K562 (cell line): ENCODE results near the gene AGPAT2. TPM values are rescaled to one million over a fixed set of nuclear protein-coding genes. Genes with fewer than 3 reads are reported as not detected.
A peak's percentile ranks its signal among the peaks of the same experiment; 100 is the strongest.

Experiments used
- ASH1L ChIP-seq: fragments of 450-650 bp; IDR thresholded peaks from 2 replicates; pipeline ENCODE4 v1.6.1; 2018; ENCODE audit warnings: borderline replicate concordance, mild to moderate bottlenecking, low read depth; ENCODE audit not compliant: partially characterized antibody
- E2F4 ChIP-seq: sonication (generic); formaldehyde crosslinking; IDR thresholded peaks from 2 replicates; pipeline ENCODE4 v1.8.0; 2022; ENCODE audit warnings: mild to moderate bottlenecking, low read depth, missing genetic modification reagents
- EGR1 ChIP-seq: fragments of 450-650 bp; conservative IDR thresholded peaks from 2 replicates; pipeline ENCODE4 v1.6.1; 2017; ENCODE audit warnings: mild to moderate bottlenecking
- EWSR1 ChIP-seq: fragments of 450-650 bp; IDR thresholded peaks from 2 replicates; pipeline ENCODE4 v1.6.1; 2018; ENCODE audit warnings: borderline replicate concordance, mild to moderate bottlenecking, low read depth, moderate library complexity; ENCODE audit not compliant: partially characterized antibody
- HOXB6 ChIP-seq: fragments of 250-450 bp; sonication (Bioruptor Pico); IDR thresholded peaks from 2 replicates; pipeline ENCODE4 v1.5.1; 2022; ENCODE audit warnings: mild to moderate bottlenecking, borderline replicate concordance
- HSF4 ChIP-seq: fragments of 250-450 bp; sonication (Bioruptor Pico); IDR thresholded peaks from 2 replicates; pipeline ENCODE4 v2.1.2; 2022; ENCODE audit warnings: mild to moderate bottlenecking, moderate library complexity, borderline replicate concordance
- LARP7 ChIP-seq: fragments of 450-650 bp; IDR thresholded peaks from 2 replicates; pipeline ENCODE4 v1.6.1; 2016
- MAFF ChIP-seq: IDR thresholded peaks from 2 replicates; pipeline ENCODE4 v1.6.1; 2012; ENCODE audit warnings: low read length, improper control_type of control experiment
- MCM2 ChIP-seq: fragments of 450-650 bp; IDR thresholded peaks from 2 replicates; pipeline ENCODE4 v1.6.1; 2017; ENCODE audit warnings: low read depth, mild to moderate bottlenecking
- MYBL2 ChIP-seq, 2 experiments: fragments of 450-650 bp in 1 of 2; sonication (generic) in 1 of 2; formaldehyde crosslinking in 1 of 2; IDR thresholded peaks; 2 replicates each; pipeline versions ENCODE4 v1.6.1 to v1.8.1; 2017 to 2022; ENCODE audit warnings: borderline replicate concordance in 1 of 2, inconsistent platforms in 1 of 2, low read depth in 1 of 2, mild to moderate bottlenecking in 1 of 2, missing genetic modification reagents in 1 of 2, moderate library complexity in 1 of 2
- NEUROD1 ChIP-seq: fragments of 150-350 bp; IDR thresholded peaks from 2 replicates; pipeline ENCODE4 v1.6.1; 2014; ENCODE audit warnings: borderline replicate concordance, low read length, low read depth; ENCODE audit not compliant: partially characterized antibody
- NR0B1 ChIP-seq: fragments of 450-650 bp; IDR thresholded peaks from one replicate; pipeline ENCODE4 v1.6.1; 2018; ENCODE audit warnings: mild to moderate bottlenecking, moderate library complexity; ENCODE audit not compliant: partially characterized antibody
- RBM34 ChIP-seq: fragments of 200-400 bp; formaldehyde crosslinking; IDR thresholded peaks from 2 replicates; pipeline ENCODE4 v1.6.1; 2018; ENCODE audit warnings: low read length, borderline replicate concordance; ENCODE audit not compliant: insufficient read depth
- SIX5 ChIP-seq, 2 experiments: IDR thresholded peaks; 2 replicates each; pipeline ENCODE4 v1.6.1; 2011; ENCODE audit warnings: low read length in 2 of 2, borderline replicate concordance in 1 of 2, low read depth in 1 of 2, mild to moderate bottlenecking in 1 of 2, moderate library complexity in 1 of 2; ENCODE audit not compliant: insufficient read depth in 1 of 2
- SLC30A9 ChIP-seq: fragments of 250-450 bp; sonication (Bioruptor Pico); IDR thresholded peaks from 2 replicates; pipeline ENCODE4 v1.8.0; 2022; ENCODE audit warnings: mild to moderate bottlenecking, moderate library complexity
- TAF9B ChIP-seq: fragments of 450-650 bp; IDR thresholded peaks from 2 replicates; pipeline ENCODE4 v1.6.1; 2018; ENCODE audit warnings: mild to moderate bottlenecking; ENCODE audit not compliant: partially characterized antibody
- ZNF232 ChIP-seq: sonication (generic); formaldehyde crosslinking; IDR thresholded peaks from 2 replicates; pipeline ENCODE4 v1.8.0; 2022; ENCODE audit warnings: mild to moderate bottlenecking, missing genetic modification reagents
- ZNF586 ChIP-seq: fragments of 450-650 bp; formaldehyde crosslinking; conservative IDR thresholded peaks from 2 replicates; pipeline ENCODE4 v1.4.0; 2020; ENCODE audit warnings: mild to moderate bottlenecking, moderate library complexity
- polyA plus RNA-seq, 8 experiments: library from polyadenylated mRNA; depleted of rRNA in 4 of 8; stranded (reverse) in 5 of 8; unstranded in 3 of 8; fragments of >200 nt; fragmentation: Nextera tagmentation in 2 of 8; fragmentation: Illumina TruSeq in 1 of 8; extraction: Ambion mirVana in 2 of 8; extraction: Trizol in 1 of 8; gene quantifications; 2 replicates each; pipeline versions ENCODE4 v1.2.1 to v1.2.3, GENCODE V29; 2011 to 2014; ENCODE audit warnings: inconsistent platforms in 1 of 8, missing spikeins in 1 of 8
- total RNA-seq, 7 experiments: library from RNA; depleted of rRNA in 6 of 7; stranded (reverse); fragments of >200 nt in 6 of 7; fragmentation: Illumina TruSeq in 2 of 7; extraction: Trizol in 2 of 7; gene quantifications; 2 replicates each; pipeline versions ENCODE4 v1.2.1 to v1.2.3, GENCODE V29; 2011 to 2021; ENCODE audit warnings: low replicate concordance in 1 of 7
- TF ChIP-seq, protein P1 (sequence below): fragments of 200-800 bp; sonication (Bioruptor generic); IDR thresholded peaks from 2 replicates; pipeline ENCODE4 v1.6.1; 2017; ENCODE audit warnings: missing genetic modification characterization, missing compliant biosample characterization
- TF ChIP-seq, protein P2 (sequence below): sonication (generic); formaldehyde crosslinking; IDR thresholded peaks from 2 replicates; pipeline ENCODE4 v1.8.1; 2022; ENCODE audit warnings: missing genetic modification reagents
- TF ChIP-seq, protein P3 (sequence below): fragments of 250-450 bp; sonication (Bioruptor Pico); IDR thresholded peaks from 2 replicates; pipeline ENCODE4 v1.8.0; 2021; ENCODE audit warnings: borderline replicate concordance, mild to moderate bottlenecking, moderate library complexity; ENCODE audit not compliant: poor library complexity, severe bottlenecking

The AGPAT2 gene
- total and polyA plus RNA-seq, 9 of the 15 experiments (the other 6 are each of a cell fraction or from before 2014, with no cell fraction given): 0.13 to 54.5 (median 23.9) TPM

- TF ChIP-seq SLC30A9 (CRISPR knock-in tag) (no peak), RBM34 (no peak), EGR1 (no peak), EWSR1 (no peak), HOXB6 (CRISPR knock-in tag) (no peak), MCM2 (no peak), ASH1L (no peak), NR0B1 (no peak), TAF9B (no peak), ZNF586 (CRISPR knock-in tag) (no peak), HSF4 (CRISPR knock-in tag) (no peak), MYBL2 (IDR thresholded peaks at IDR 0.05; ENCODE audit: low read depth) (no peak), MYBL2 (CRISPR knock-in tag; IDR thresholded peaks at IDR 0.05; ENCODE audit: borderline replicate concordance) (no peak), ZNF232 (no peak), LARP7 (no peak), SIX5 (IDR thresholded peaks at IDR 0.05; ENCODE audit: borderline replicate concordance in 1 of 2, insufficient read depth in 1 of 2, low read depth in 1 of 2, low read length in 2 of 2) (no peak), MAFF (no peak), E2F4 (CRISPR knock-in tag) (no peak), NEUROD1 (no peak)
- TF ChIP-seq, protein P1, sequence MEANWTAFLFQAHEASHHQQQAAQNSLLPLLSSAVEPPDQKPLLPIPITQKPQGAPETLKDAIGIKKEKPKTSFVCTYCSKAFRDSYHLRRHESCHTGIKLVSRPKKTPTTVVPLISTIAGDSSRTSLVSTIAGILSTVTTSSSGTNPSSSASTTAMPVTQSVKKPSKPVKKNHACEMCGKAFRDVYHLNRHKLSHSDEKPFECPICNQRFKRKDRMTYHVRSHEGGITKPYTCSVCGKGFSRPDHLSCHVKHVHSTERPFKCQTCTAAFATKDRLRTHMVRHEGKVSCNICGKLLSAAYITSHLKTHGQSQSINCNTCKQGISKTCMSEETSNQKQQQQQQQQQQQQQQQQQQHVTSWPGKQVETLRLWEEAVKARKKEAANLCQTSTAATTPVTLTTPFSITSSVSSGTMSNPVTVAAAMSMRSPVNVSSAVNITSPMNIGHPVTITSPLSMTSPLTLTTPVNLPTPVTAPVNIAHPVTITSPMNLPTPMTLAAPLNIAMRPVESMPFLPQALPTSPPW (CRISPR knock-in tag): 0 out of 2 replicates have a peak, but pooled peaks have one; percentile 36
- TF ChIP-seq, protein P2, sequence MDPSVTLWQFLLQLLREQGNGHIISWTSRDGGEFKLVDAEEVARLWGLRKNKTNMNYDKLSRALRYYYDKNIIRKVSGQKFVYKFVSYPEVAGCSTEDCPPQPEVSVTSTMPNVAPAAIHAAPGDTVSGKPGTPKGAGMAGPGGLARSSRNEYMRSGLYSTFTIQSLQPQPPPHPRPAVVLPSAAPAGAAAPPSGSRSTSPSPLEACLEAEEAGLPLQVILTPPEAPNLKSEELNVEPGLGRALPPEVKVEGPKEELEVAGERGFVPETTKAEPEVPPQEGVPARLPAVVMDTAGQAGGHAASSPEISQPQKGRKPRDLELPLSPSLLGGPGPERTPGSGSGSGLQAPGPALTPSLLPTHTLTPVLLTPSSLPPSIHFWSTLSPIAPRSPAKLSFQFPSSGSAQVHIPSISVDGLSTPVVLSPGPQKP (CRISPR knock-in tag): no peak
- TF ChIP-seq, protein P3, sequence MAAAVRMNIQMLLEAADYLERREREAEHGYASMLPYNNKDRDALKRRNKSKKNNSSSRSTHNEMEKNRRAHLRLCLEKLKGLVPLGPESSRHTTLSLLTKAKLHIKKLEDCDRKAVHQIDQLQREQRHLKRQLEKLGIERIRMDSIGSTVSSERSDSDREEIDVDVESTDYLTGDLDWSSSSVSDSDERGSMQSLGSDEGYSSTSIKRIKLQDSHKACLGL (CRISPR knock-in tag): no peak
These were observed 13.1 kb downstream of the AGPAT2 start (continued) for GRCh38 chr9:136673975-136674785.
